Measurements from ENCODE around the gene MREG. TPM values are rescaled to one million over a fixed set of nuclear protein-coding genes. Genes with fewer than 3 reads are reported as not detected.

The MREG gene
- total RNA-seq, 1 experiment from 2014 or later = 16.9 TPM

- DNase-seq (ENCODE audit: low read depth, low spot score) (no peak), ATAC-seq (no peak)
- Histone ChIP-seq H3K4me2 (ENCODE audit: low read length) (no peak overlapping the region), H3K9me2 (ENCODE audit: insufficient read depth) (no peaks in the 10 kb centered on the region), H3K79me2 (ENCODE audit: insufficient read depth, low read length) (no peaks in the 10 kb centered on the region), H3K4me1 (ENCODE audit: control insufficient read depth in 1 of 2, insufficient read depth in 2 of 2, low read length in 2 of 2) (no peaks in the 10 kb centered on the region), H3K9ac (ENCODE audit: low read length) (no peak overlapping the region), H3K27me3 (ENCODE audit: insufficient read depth, low read length) (no peaks in the 10 kb centered on the region), H2AFZ (ENCODE audit: low read depth, low read length, poor library complexity, severe bottlenecking) (no peak overlapping the region), H3K9me3 (ENCODE audit: control insufficient read depth in 1 of 2, insufficient read depth in 1 of 2, low read depth in 1 of 2, low read length in 2 of 2) (no peaks in the 10 kb centered on the region), H3K27ac (ENCODE audit: low read depth, low read length) (no peak overlapping the region), H4K20me1 (ENCODE audit: insufficient read depth) (no peaks in the 10 kb centered on the region), H3K4me3 (replicated peaks in 1 of 2; ENCODE audit: low read depth in 1 of 2, low read length in 2 of 2) (no peak overlapping the region), H3K36me3 (ENCODE audit: control insufficient read depth in 1 of 2, insufficient read depth in 2 of 2, low read length in 2 of 2) (no peaks in the 10 kb centered on the region)
- intact Hi-C loops (cut with micrococcal nuclease) = loop anchor here (10.0 kb wide), 1 partner anchor 635 kb away; no protein-coding TSS in a partner anchor
- POLR2A ChIA-PET = no interaction called here
- no TSS peak for BruUV-seq (replicated peaks)
- CTCF ChIA-PET = no interaction called here
- TF ChIP-seq ATF3 (IDR thresholded peaks at IDR 0.05) (no peak), EZH2 (IDR thresholded peaks at IDR 0.05) (no peak), ELF1 (IDR thresholded peaks at IDR 0.05; ENCODE audit: borderline replicate concordance, low read depth) (no peak), CEBPB (IDR thresholded peaks at IDR 0.05; ENCODE audit: low read depth) (no peak), CBX3 (IDR thresholded peaks at IDR 0.05; ENCODE audit: low read depth) (no peak)
- RAD21 ChIA-PET (ENCODE audit: low non-redundant PET in 1 of 2, low total read pairs in 2 of 2, uncharacterized antibody in 2 of 2, unreplicated experiment in 2 of 2) = no interaction called here
These were observed 16.2 kb upstream of the MREG start for GRCh38 chr2:216029416-216030129.

GRCh38 chr2:216024779-216025336 is 11.5 kb upstream of the MREG start:
- no peak for ATAC-seq
- Histone ChIP-seq H3K27me3 (ENCODE audit: insufficient read depth, low read length) (no peaks in the 10 kb centered on the region), H3K9me3 (ENCODE audit: control insufficient read depth in 1 of 2, insufficient read depth in 1 of 2, low read depth in 1 of 2, low read length in 2 of 2) (no peaks in the 10 kb centered on the region), H3K9ac (ENCODE audit: low read length) (no peak overlapping the region), H2AFZ (ENCODE audit: low read depth, low read length, poor library complexity, severe bottlenecking) (no peak overlapping the region), H3K4me1 (ENCODE audit: control insufficient read depth in 1 of 2, insufficient read depth in 2 of 2, low read length in 2 of 2) (no peaks in the 10 kb centered on the region), H3K4me2 (ENCODE audit: low read length) (no peak overlapping the region), H3K4me3 (replicated peaks in 1 of 2; ENCODE audit: low read depth in 1 of 2, low read length in 2 of 2) (no peak overlapping the region), H3K27ac (ENCODE audit: low read depth, low read length) (no peak overlapping the region), H3K9me2 (ENCODE audit: insufficient read depth) (no peaks in the 10 kb centered on the region), H4K20me1 (ENCODE audit: insufficient read depth) (no peaks in the 10 kb centered on the region), H3K79me2 (ENCODE audit: insufficient read depth, low read length) (no peaks in the 10 kb centered on the region), H3K36me3 (ENCODE audit: control insufficient read depth in 1 of 2, insufficient read depth in 2 of 2, low read length in 2 of 2) (no peaks in the 10 kb centered on the region)
- no peak for DNase-seq (ENCODE audit: low read depth, low spot score)
- no TSS peak for BruUV-seq (replicated peaks)
- ChIA-PET POLR2A (no interaction called here), CTCF (interaction anchor here (0.8 to 1.2 kb wide), 3 partner anchors 9 to 75 kb away, joined by 3 read pairs; no protein-coding TSS in a partner anchor), RAD21 (ENCODE audit: low non-redundant PET in 1 of 2, low total read pairs in 2 of 2, uncharacterized antibody in 2 of 2, unreplicated experiment in 2 of 2) (no interaction called here)
- intact Hi-C loops (cut with micrococcal nuclease) = no loop called here
- no peak for TF ChIP-seq MAX (IDR thresholded peaks at IDR 0.05)
- no peak for TF ChIP-seq CEBPB (IDR thresholded peaks at IDR 0.05; ENCODE audit: low read depth)
- TF ChIP-seq SRF (IDR thresholded peaks at IDR 0.05; ENCODE audit: low read depth) = no peak
- TF ChIP-seq ZFX (IDR thresholded peaks at IDR 0.05) = no peak
- no peak for TF ChIP-seq RAD21 (IDR thresholded peaks at IDR 0.05; ENCODE audit: low read depth)
- no peak for TF ChIP-seq FOSL1 (IDR thresholded peaks at IDR 0.05; ENCODE audit: low read depth)
- TF ChIP-seq TCF7L2 (IDR thresholded peaks at IDR 0.05; ENCODE audit: borderline replicate concordance, extremely low read depth, insufficient read depth, insufficient read length) = no peak
- TF ChIP-seq POLR2AphosphoS5 (IDR thresholded peaks at IDR 0.05; ENCODE audit: low read depth, low read length) = no peak
- no peak for TF ChIP-seq JUND (IDR thresholded peaks at IDR 0.05)
- no peak for TF ChIP-seq ZNF274 (IDR thresholded peaks at IDR 0.05; ENCODE audit: low read depth, low read length)
- TF ChIP-seq SIN3A (IDR thresholded peaks at IDR 0.05; ENCODE audit: low read depth) = no peak
- no peak for TF ChIP-seq POLR2A (IDR thresholded peaks at IDR 0.05; ENCODE audit: borderline replicate concordance, extremely low read depth, insufficient read depth, insufficient read length)
- TF ChIP-seq YY1 (IDR thresholded peaks at IDR 0.05; ENCODE audit: extremely low read depth, insufficient replicate concordance, low read depth, low read length) = no peak

All from HCT116 (cell line).